Breast epithelium (tissue), 3 donors: ENCODE data around the gene PARP2.

Source experiments
- CTCF ChIP-seq, 3 donors: fragments of 450-650 bp; IDR thresholded peaks; one replicate each; pipeline ENCODE4 v1.5.1; 2016 to 2017; ENCODE audit warnings: antibody characterized with exemption in 3 of 3, mild to moderate bottlenecking in 3 of 3, moderate library complexity in 3 of 3
- POLR2A ChIP-seq: fragments of 450-650 bp; IDR thresholded peaks from one replicate; pipeline ENCODE4 v1.6.1; 2016; ENCODE audit warnings: antibody characterized with exemption, mild to moderate bottlenecking, moderate library complexity
- POLR2AphosphoS5 ChIP-seq, 3 donors: sonication (generic); formaldehyde crosslinking; IDR thresholded peaks; one replicate each; pipeline ENCODE4 v1.6.1; 2017; ENCODE audit warnings: antibody characterized with exemption in 3 of 3

- no peak for TF ChIP-seq POLR2A
- no peak for TF ChIP-seq CTCF (IDR thresholded peaks at IDR 0.05)
- TF ChIP-seq POLR2AphosphoS5 (IDR thresholded peaks at IDR 0.05): peak; percentile 43 to 89 (median 81)
These were observed 10.5 kb upstream of the PARP2 start, which contains the start of gene CCNB1IP1 for GRCh38 chr14:20332788-20333493.
